HepG2 (cell line): ENCODE results near the gene SHROOM1. TPM values are rescaled to one million over a fixed set of nuclear protein-coding genes. Genes with fewer than 3 reads are reported as not detected.
A peak's percentile ranks its signal among the peaks of the same experiment; 100 is the strongest.

Experiments used
- ATAC-seq: fragments of 200-7000 bp; cut with Tn5 transposase; 3 replicates; pipeline ENCODE4 v1.9.1; 2020; ENCODE audit warnings: mild to moderate bottlenecking, moderate library complexity
- BruUV-seq: library from RNA; stranded (reverse); fragments of 400-500 nt; replicated peaks from 2 replicates; lab custom pipeline; 2021; lab: Mats Ljungman, UMichigan
- CTCF ChIA-PET: fragments of 300-600 bp; formaldehyde crosslinking; extraction: SDS; loops from one replicate; lab custom pipeline; 2021; ENCODE audit warnings: low total read pairs, inconsistent platforms, low intra/inter-chr PET ratio; lab: Yijun Ruan, JAX
- POLR2A ChIA-PET: fragments of 350-600 bp; sonication (Branson Sonifier 250); formaldehyde crosslinking; loops from one replicate; lab custom pipeline; 2020; ENCODE audit warnings: antibody characterized with exemption, inconsistent platforms; lab: Yijun Ruan, JAX
- DNase-seq: peaks from one replicate; pipeline ENCODE4 v3.0.0-alpha.2; 2015; ENCODE audit warnings: low spot score
- FAIRE-seq: peaks from 3 replicates; lab custom pipeline; 2011; peaks lifted over from hg19 to GRCh38; lab: Jason Lieb, UNC
- H2AFZ ChIP-seq: one replicate; pipeline ENCODE4 v1.6.1; 2011; ENCODE audit warnings: low read length, inconsistent platforms
- H3K27ac ChIP-seq: fragments of 300-600 bp; 3 replicates; pipeline ENCODE4 v1.8.0; 2011; ENCODE audit warnings: mixed run types, mild to moderate bottlenecking, mixed read lengths, low read length, inconsistent platforms; ENCODE audit not compliant: insufficient read depth; ENCODE audit errors: extremely low read length
- H3K27me3 ChIP-seq, 2 experiments: fragments of 200-600 bp in 1 of 2; 2 replicates in 1 of 2; 3 replicates in 1 of 2; pipeline versions ENCODE4 v1.6.0 to v1.8.0; 2011; ENCODE audit warnings: low read length in 2 of 2, mild to moderate bottlenecking in 2 of 2, moderate library complexity in 2 of 2, inconsistent platforms in 1 of 2; ENCODE audit not compliant: insufficient read depth in 2 of 2, control insufficient read depth in 1 of 2
- H3K36me3 ChIP-seq, 2 experiments: fragments of 200-600 bp in 1 of 2; replicated peaks in 1 of 2; 2 replicates in 1 of 2; 3 replicates in 1 of 2; pipeline versions ENCODE4 v1.5.1 to v1.8.0; 2011; ENCODE audit warnings: low read length in 2 of 2, inconsistent platforms in 1 of 2; ENCODE audit not compliant: insufficient read depth in 2 of 2, control insufficient read depth in 1 of 2
- H3K4me1 ChIP-seq: 2 replicates; pipeline ENCODE4 v1.5.1; 2012; ENCODE audit warnings: low read length, inconsistent platforms; ENCODE audit not compliant: insufficient read depth
- H3K4me2 ChIP-seq: 2 replicates; pipeline ENCODE4 v1.6.0; 2011; ENCODE audit warnings: low read depth, low read length, inconsistent platforms
- H3K4me3 ChIP-seq, 3 experiments: fragments of 200-600 bp in 1 of 3; sonication (generic), shearing (Covaris generic) in 1 of 3; replicated peaks in 1 of 3; 2 replicates each; pipeline ENCODE4 v1.5.1; 2011 to 2016; ENCODE audit warnings: low read length in 3 of 3, inconsistent platforms in 2 of 3, low read depth in 2 of 3, mild to moderate bottlenecking in 2 of 3, control low read depth in 1 of 3, mixed read lengths in 1 of 3; ENCODE audit not compliant: insufficient read depth in 1 of 3
- H3K79me2 ChIP-seq: one replicate; pipeline ENCODE4 v1.6.1; 2011; ENCODE audit warnings: low read length, inconsistent platforms; ENCODE audit not compliant: insufficient read depth
- H3K9ac ChIP-seq: 2 replicates; pipeline ENCODE4 v1.6.0; 2011; ENCODE audit warnings: mild to moderate bottlenecking, low read depth, low read length, inconsistent platforms; ENCODE audit not compliant: insufficient read depth
- H3K9me3 ChIP-seq: 2 replicates; pipeline ENCODE4 v1.5.1; 2012; ENCODE audit warnings: mild to moderate bottlenecking, low read length
- H4K20me1 ChIP-seq: 2 replicates; pipeline ENCODE4 v1.6.0; 2011; ENCODE audit warnings: inconsistent platforms, mild to moderate bottlenecking, low read length, moderate library complexity; ENCODE audit not compliant: insufficient read depth
- HNRNPLL ChIP-seq: fragments of 200-400 bp; formaldehyde crosslinking; IDR thresholded peaks from 2 replicates; pipeline ENCODE4 v1.6.1; 2017; ENCODE audit warnings: mild to moderate bottlenecking, low read depth, low read length; ENCODE audit not compliant: poor library complexity, severe bottlenecking
- NR2F6 ChIP-seq, 2 experiments: IDR thresholded peaks; 2 replicates each; pipeline ENCODE4 v1.6.1; 2016; ENCODE audit warnings: antibody characterized with exemption in 1 of 2, mild to moderate bottlenecking in 1 of 2
- ONECUT2 ChIP-seq: sonication (generic); formaldehyde crosslinking; IDR thresholded peaks from 2 replicates; pipeline ENCODE4 v1.4.0; 2020; ENCODE audit warnings: missing genetic modification reagents
- POLR2A ChIP-seq, 2 experiments: IDR thresholded peaks; 2 replicates each; pipeline ENCODE4 v1.6.1; 2011; ENCODE audit warnings: low read depth in 2 of 2, low read length in 2 of 2, mild to moderate bottlenecking in 1 of 2, moderate library complexity in 1 of 2; ENCODE audit not compliant: insufficient read depth in 1 of 2
- POLR2AphosphoS5 ChIP-seq: IDR thresholded peaks from 2 replicates; pipeline ENCODE4 v1.6.1; 2012; ENCODE audit warnings: low read depth, low read length
- ZFX ChIP-seq: sonication (generic); formaldehyde crosslinking; IDR thresholded peaks from 2 replicates; pipeline ENCODE4 v1.4.0; 2020; ENCODE audit warnings: mild to moderate bottlenecking, low read depth, missing genetic modification reagents, moderate library complexity
- WGBS: methylation state at CpG from one replicate; pipeline ENCODE4 v1.1.6; 2017; ENCODE audit warnings: low lambda C conversion rate; 5-methylcytosine and 5-hydroxymethylcytosine counted together
- in situ Hi-C: cut with HindIII; loops from 2 replicates; pipeline ENCODE4 v1.10.0; 2017; ENCODE audit warnings: low pct_unique_long_range_greater_than_20kb; ENCODE audit not compliant: extremely low pct_ligation_motif_present
- intact Hi-C: fragments of 100-400 bp; cut with micrococcal nuclease; formaldehyde crosslinking; loops from one replicate; pipeline ENCODE4 v1.10.0; 2022; ENCODE audit not compliant: unreplicated experiment
- polyA plus RNA-seq, 8 experiments: library from polyadenylated mRNA; depleted of rRNA in 3 of 8; stranded (reverse) in 7 of 8; unstranded in 1 of 8; fragments of >200 nt; fragmentation: Illumina TruSeq in 4 of 8; extraction: Trizol in 4 of 8; gene quantifications; 2 replicates each; pipeline versions ENCODE4 v1.2.1 to v1.2.3, GENCODE V29; 2011 to 2016; ENCODE audit warnings: low read depth in 4 of 8, missing spikeins in 1 of 8, mixed read lengths in 1 of 8; ENCODE audit not compliant: insufficient read depth in 1 of 8
- total RNA-seq, 5 experiments: library from RNA; depleted of rRNA; stranded (reverse); fragments of >200 nt; fragmentation: Illumina TruSeq; extraction: Trizol; gene quantifications; 2 replicates each; pipeline ENCODE4 v1.2.3, GENCODE V29; 2016; ENCODE audit warnings: low read depth in 1 of 5

The SHROOM1 gene
- total and polyA plus RNA-seq, 2 of the 13 experiments (the other 11 are each of a cell fraction or from before 2014, with no cell fraction given) = 18.2 to 25.7 TPM

- BruUV-seq = no TSS peak
- POLR2A ChIA-PET = interaction anchor here (1.2 to 8.7 kb wide), 5 partner anchors 30 to 116 kb away, joined by 3 to 91 read pairs (median 5); partner anchors contain the start of gene SHROOM1
- WGBS = 67% methylated on average over 2 of the region's 2 CpGs
- H3K27ac ChIP-seq = peak overlapping the region; percentile 95
- no peak for FAIRE-seq
- intact Hi-C loops = no loop called here
- no peaks in the 10 kb centered on the region for H4K20me1 ChIP-seq
- ATAC-seq = no peak
- in situ Hi-C loops = loop anchor here (5.0 kb wide), 1 partner anchor 38 kb away; the partner anchor contains the start of gene SHROOM1
- no peak for DNase-seq
- H3K9ac ChIP-seq = no peak overlapping the region
- no peak overlapping the region for H3K4me2 ChIP-seq
- CTCF ChIA-PET = no interaction called here
- TF ChIP-seq NR2F6 (IDR thresholded peaks at IDR 0.05) (no peak), NR2F6 (CRISPR knock-in tag; IDR thresholded peaks at IDR 0.05) (0 out of 2 replicates have a peak, but pooled peaks have one; percentile 6), HNRNPLL (no peak), ZFX (CRISPR knock-in tag) (0 out of 2 replicates have a peak, but pooled peaks have one; percentile 41)
- H3K79me2 ChIP-seq = peaks cover 29% of the 10 kb centered on the region
- peaks cover 79% of the 10 kb centered on the region for H3K4me1 ChIP-seq
- H2AFZ ChIP-seq = no peak overlapping the region
- H3K27me3 ChIP-seq = no peaks in the 10 kb centered on the region; a peak in 1 of 5 replicates
- no peaks in the 10 kb centered on the region for H3K9me3 ChIP-seq
- H3K4me3 ChIP-seq = no peak overlapping the region
- H3K36me3 ChIP-seq = peaks cover 0 to 25% of the 10 kb centered on the region in 2 experiments; a peak in 3 of 5 replicates
These were observed 40.4 kb upstream of the SHROOM1 start for GRCh38 chr5:132870801-132871200.

DNA sequence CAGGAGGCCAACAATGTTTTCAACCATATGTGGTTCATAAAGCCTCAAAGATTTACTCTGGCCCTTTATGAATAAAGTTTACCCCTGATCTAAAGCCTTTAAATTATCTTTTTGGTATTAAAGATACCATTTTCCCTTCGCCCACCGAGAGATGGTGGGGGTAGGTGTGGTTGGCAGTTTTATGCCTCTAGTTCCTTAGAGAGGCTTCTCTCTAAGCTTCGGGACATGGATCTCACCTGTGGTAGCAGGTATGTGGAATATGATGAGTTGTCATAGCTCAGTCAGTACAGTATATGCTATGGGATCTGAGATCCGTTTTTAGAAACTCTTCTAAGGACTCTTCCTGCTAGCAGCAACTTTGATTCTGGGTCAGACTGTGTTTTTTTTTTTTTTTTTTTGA, 38.3 kb upstream of the SHROOM1 start:
- no peak overlapping the region for H3K4me3 ChIP-seq
- no peaks in the 10 kb centered on the region for H4K20me1 ChIP-seq
- no peak overlapping the region for H3K9ac ChIP-seq
- ChIA-PET CTCF (no interaction called here), POLR2A (interaction anchor here (0.9 to 8.7 kb wide), 2 partner anchors 31 to 38 kb away, joined by 3 to 91 read pairs; partner anchors contain the start of gene SHROOM1)
- DNase-seq (no peak), FAIRE-seq (no peak), ATAC-seq (no peak)
- H3K4me2 ChIP-seq = no peak overlapping the region
- peaks cover 75% of the 10 kb centered on the region for H3K4me1 ChIP-seq
- WGBS = 95% methylated on average over 4 of the region's 4 CpGs
- BruUV-seq = no TSS peak
- TF ChIP-seq POLR2A (IDR thresholded peaks at IDR 0.05; ENCODE audit: insufficient read depth in 1 of 2, low read depth in 2 of 2, low read length in 2 of 2) (peak in 1 of 2 experiments; percentile 8; a peak in 1 of 4 replicates), POLR2AphosphoS5 (peak; percentile 8; the same call in 1 of the 2 replicates), ONECUT2 (CRISPR knock-in tag) (no peak)
- in situ Hi-C loops = no loop called here
- intact Hi-C loops = no loop called here
- H2AFZ ChIP-seq = no peak overlapping the region
- peaks cover 0 to 25% of the 10 kb centered on the region in 2 experiments; a peak in 3 of 5 replicates for H3K36me3 ChIP-seq
- peak overlapping the region; percentile 10 for H3K27ac ChIP-seq
- no peaks in the 10 kb centered on the region for H3K9me3 ChIP-seq
- no peaks in the 10 kb centered on the region; a peak in 1 of 5 replicates for H3K27me3 ChIP-seq
- H3K79me2 ChIP-seq = peaks cover 19% of the 10 kb centered on the region
